ENCODE results near the gene CLIP2. TPM values are rescaled to one million over a fixed set of nuclear protein-coding genes. Genes with fewer than 3 reads are reported as not detected.

The CLIP2 gene
- total and polyA plus RNA-seq, 2 of the 4 experiments (the other 2 are of a cell fraction) = 18.1 to 20.7 TPM

DNA sequence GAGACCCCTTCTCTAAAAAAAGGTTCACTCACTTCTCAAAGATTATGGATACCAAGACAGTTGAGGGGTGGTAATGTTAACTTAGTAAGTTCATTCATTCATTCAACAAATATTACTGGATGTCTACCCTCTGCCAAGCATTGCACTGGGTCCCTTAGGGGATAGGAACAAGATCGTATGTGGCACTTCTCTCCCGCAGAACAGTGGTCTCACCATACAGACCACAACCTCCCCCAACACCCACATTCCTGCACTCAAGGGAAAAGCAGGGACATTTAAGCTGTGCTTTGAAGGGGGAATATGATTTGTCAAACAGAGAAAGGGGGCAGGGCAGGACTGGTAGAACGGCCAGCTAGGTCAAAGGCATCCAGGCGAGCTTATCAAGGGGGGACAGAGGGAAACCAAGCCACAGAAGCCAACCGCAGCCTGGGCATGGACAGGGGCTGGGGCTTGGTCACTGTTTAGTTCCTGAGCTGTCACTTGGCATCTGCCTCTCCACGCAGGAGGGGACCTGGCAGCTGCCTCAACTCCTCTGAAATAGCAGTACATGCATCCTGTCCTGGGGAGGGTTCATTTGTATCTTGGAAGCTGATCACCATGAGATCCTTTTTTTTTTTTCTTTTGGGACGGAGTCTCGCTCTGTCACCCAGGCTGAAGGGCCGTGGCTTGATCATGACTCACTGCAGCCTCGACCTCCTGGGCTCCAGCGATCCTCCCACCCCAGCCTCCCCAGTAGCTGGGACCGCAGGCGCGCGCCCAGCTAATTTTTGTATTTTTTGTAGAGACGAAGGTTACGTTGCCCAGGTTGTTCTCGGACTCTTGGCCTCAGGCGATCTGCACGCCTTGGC is 949 bp upstream of the CLIP2 start:
- Histone ChIP-seq H3K36me3 (ENCODE audit: control insufficient read depth, insufficient read depth, low read length) (no peaks in the 10 kb centered on the region), H3K23ac (ENCODE audit: low read depth, low read length) (peak overlapping the region; percentile 90), H3K4ac (ENCODE audit: low read depth, low read length) (peak overlapping the region; percentile 93), H2AK9ac (replicated peaks; ENCODE audit: low read depth, low read length, poor library complexity) (peak overlapping the region; percentile 85), H3K4me2 (ENCODE audit: low read depth, low read length) (peak overlapping the region; percentile 10), H2AK5ac (ENCODE audit: low read depth, low read length) (peak overlapping the region; percentile 98), H2BK5ac (ENCODE audit: low read depth, low read length, poor library complexity, severe bottlenecking) (peak overlapping the region; percentile 39), H3K27me3 (ENCODE audit: control insufficient read depth, insufficient read depth, low read length) (no peaks in the 10 kb centered on the region), H3K4me1 (ENCODE audit: control insufficient read depth, insufficient read depth, low read length) (peaks cover 21% of the 10 kb centered on the region), H3K9me3 (ENCODE audit: control insufficient read depth, insufficient read depth, low read length) (no peaks in the 10 kb centered on the region), H2BK15ac (ENCODE audit: low read depth, low read length) (peak overlapping the region; percentile 97; the same call in 2 of the 3 replicates), H2BK120ac (ENCODE audit: low read depth, low read length) (peak overlapping the region; percentile 99), H3K14ac (replicated peaks; ENCODE audit: low read depth, low read length) (peak overlapping the region; percentile 94), H2BK20ac (ENCODE audit: low read depth, low read length) (peak overlapping the region; percentile 97), H3K56ac (ENCODE audit: extremely low read depth, insufficient read depth, low read length) (no peak overlapping the region), H3K4me3 (ENCODE audit: insufficient read depth, low read depth, low read length) (no peak overlapping the region), H3K27ac (ENCODE audit: insufficient read depth, low read length) (peak overlapping the region; percentile 97), H3K9me1 (ENCODE audit: insufficient read depth, low read length) (peaks cover 19% of the 10 kb centered on the region), H4K91ac (ENCODE audit: insufficient read depth, low read depth, low read length) (peak overlapping the region; percentile 94), H3K79me1 (ENCODE audit: low read depth in 1 of 2, low read length in 2 of 2) (peaks cover 0 to 50% of the 10 kb centered on the region in 2 experiments; a peak in 3 of 4 replicates), H4K8ac (ENCODE audit: low read depth in 2 of 2, low read length in 2 of 2) (peak overlapping the region; percentile 88 to 91), H4K5ac (ENCODE audit: low read depth, low read length) (peak overlapping the region; percentile 99), H3K9ac (ENCODE audit: low read depth, low read length) (no peak overlapping the region), H3K18ac (ENCODE audit: low read depth, low read length) (peak overlapping the region; percentile 98), H4K20me1 (ENCODE audit: insufficient read depth, low read length) (peaks cover 34% of the 10 kb centered on the region), H2AFZ (replicated peaks; ENCODE audit: low read length, poor library complexity) (peak overlapping the region; percentile 98)
- intact Hi-C loops (cut with micrococcal nuclease) = loop anchor here (1.0 kb wide), 1 partner anchor 18 kb away; no protein-coding TSS in a partner anchor
- ChIA-PET POLR2A (ENCODE audit: unreplicated experiment) (interaction anchor here (0.6 kb wide), 1 partner anchor 22 kb away, joined by 3 read pairs; no protein-coding TSS in a partner anchor), CTCF (interaction anchor here (1.2 to 1.5 kb wide), 2 partner anchors 82 to 261 kb away, joined by 3 to 5 read pairs; no protein-coding TSS in a partner anchor)
- BruUV-seq (replicated peaks) = no TSS peak
- dilution Hi-C loops (cut with HindIII; ENCODE audit: low sequenced_read_pairs, unreplicated experiment) = no loop called here
- ATAC-seq (ENCODE audit: low read depth) (no peak), DNase-seq (no peak)
- 53% methylated on average over 8 of the region's 20 CpGs; no CpG with 5 or more reads in 1 of the 2 experiments for WGBS, 2 experiments (ENCODE audit: extremely low coverage in 2 of 2, insufficient read length in 1 of 2)
- TF ChIP-seq MAZ (IDR thresholded peaks at IDR 0.05; ENCODE audit: borderline replicate concordance, low read depth, low read length) (no peak), RFX5 (IDR thresholded peaks at IDR 0.05; ENCODE audit: low read depth, low read length) (no peak), CEBPB (IDR thresholded peaks at IDR 0.05; ENCODE audit: low read depth, low read length) (no peak), SMC3 (IDR thresholded peaks at IDR 0.05; ENCODE audit: low read depth, low read length) (no peak)
- TF ChIP-seq, protein P1, sequence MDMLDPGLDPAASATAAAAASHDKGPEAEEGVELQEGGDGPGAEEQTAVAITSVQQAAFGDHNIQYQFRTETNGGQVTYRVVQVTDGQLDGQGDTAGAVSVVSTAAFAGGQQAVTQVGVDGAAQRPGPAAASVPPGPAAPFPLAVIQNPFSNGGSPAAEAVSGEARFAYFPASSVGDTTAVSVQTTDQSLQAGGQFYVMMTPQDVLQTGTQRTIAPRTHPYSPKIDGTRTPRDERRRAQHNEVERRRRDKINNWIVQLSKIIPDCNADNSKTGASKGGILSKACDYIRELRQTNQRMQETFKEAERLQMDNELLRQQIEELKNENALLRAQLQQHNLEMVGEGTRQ (IDR thresholded peaks at IDR 0.05; ENCODE audit: low read depth, low read length) = no peak
- TF ChIP-seq, protein P2, sequence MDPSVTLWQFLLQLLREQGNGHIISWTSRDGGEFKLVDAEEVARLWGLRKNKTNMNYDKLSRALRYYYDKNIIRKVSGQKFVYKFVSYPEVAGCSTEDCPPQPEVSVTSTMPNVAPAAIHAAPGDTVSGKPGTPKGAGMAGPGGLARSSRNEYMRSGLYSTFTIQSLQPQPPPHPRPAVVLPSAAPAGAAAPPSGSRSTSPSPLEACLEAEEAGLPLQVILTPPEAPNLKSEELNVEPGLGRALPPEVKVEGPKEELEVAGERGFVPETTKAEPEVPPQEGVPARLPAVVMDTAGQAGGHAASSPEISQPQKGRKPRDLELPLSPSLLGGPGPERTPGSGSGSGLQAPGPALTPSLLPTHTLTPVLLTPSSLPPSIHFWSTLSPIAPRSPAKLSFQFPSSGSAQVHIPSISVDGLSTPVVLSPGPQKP (IDR thresholded peaks at IDR 0.05; ENCODE audit: borderline replicate concordance, low read depth, low read length) = no peak
- in situ Hi-C loops (cut with MboI; ENCODE audit: low sequenced_read_pairs) = no loop called here
